ENCODE data around the gene PSPN.

- no peak for TF ChIP-seq REST (IDR thresholded peaks at IDR 0.05; ENCODE audit: low read depth)
- no peak for TF ChIP-seq RAD21 (IDR thresholded peaks at IDR 0.05; ENCODE audit: low read depth)
- TF ChIP-seq CTCF (IDR thresholded peaks at IDR 0.05 in 2 of 3, conservative IDR thresholded peaks at IDR 0.05 in 1 of 3; ENCODE audit: borderline replicate concordance in 1 of 3, insufficient read depth in 1 of 3, low read depth in 2 of 3, low read length in 2 of 3) = no peak
- TF ChIP-seq POLR2AphosphoS5 (IDR thresholded peaks at IDR 0.05; ENCODE audit: low read depth, low read length) = no peak
- no peak for TF ChIP-seq ZFX (IDR thresholded peaks at IDR 0.05)
- TF ChIP-seq EZH2phosphoT487 (IDR thresholded peaks at IDR 0.05; ENCODE audit: borderline replicate concordance) = no peak
- no peak for TF ChIP-seq ZBTB33 (IDR thresholded peaks at IDR 0.05; ENCODE audit: extremely low read depth, insufficient replicate concordance, low read length)
- no peak for TF ChIP-seq POLR2A (IDR thresholded peaks at IDR 0.05; ENCODE audit: borderline replicate concordance, extremely low read depth, insufficient read depth, insufficient read length)
- no peak for TF ChIP-seq YY1 (IDR thresholded peaks at IDR 0.05; ENCODE audit: extremely low read depth, insufficient replicate concordance, low read depth, low read length)
- TF ChIP-seq SP1 (IDR thresholded peaks at IDR 0.05; ENCODE audit: low read depth) = no peak
- no peak for TF ChIP-seq ATF3 (IDR thresholded peaks at IDR 0.05)
- no peak for TF ChIP-seq EZH2 (IDR thresholded peaks at IDR 0.05)
- no peak for TF ChIP-seq MAX (IDR thresholded peaks at IDR 0.05)
These were observed 11.6 kb upstream of the PSPN start for GRCh38 chr19:6387372-6387771.
